Measurements from ENCODE around the gene TCL1B. TPM values are rescaled to one million over a fixed set of nuclear protein-coding genes. Genes with fewer than 3 reads are reported as not detected.

Gene TCL1B
- total and polyA plus RNA-seq, 2 donors (not counting 3 experiments of a cell fraction or from before 2014, with no cell fraction given): not detected

- Histone ChIP-seq H3K9me3 (replicated peaks; ENCODE audit: control insufficient read depth, insufficient read depth, low read length) (no peaks in the 10 kb centered on the region), H3K9me1 (replicated peaks; ENCODE audit: control insufficient read depth, extremely low read depth, insufficient read depth, low read length) (no peaks in the 10 kb centered on the region), H3K4me2 (ENCODE audit: insufficient read depth, low read length) (no peak overlapping the region), H3K27ac (ENCODE audit: insufficient read depth, low read depth, low read length) (no peak overlapping the region), H3K36me3 (ENCODE audit: control insufficient read depth in 2 of 2, extremely low read depth in 1 of 2, insufficient read depth in 2 of 2, low read length in 2 of 2) (no peaks in the 10 kb centered on the region), H3K79me2 (ENCODE audit: control insufficient read depth, insufficient read depth, low read length) (no peaks in the 10 kb centered on the region), H3K4me3 (replicated peaks in 1 of 3; ENCODE audit: insufficient read depth in 1 of 3, low read depth in 1 of 3, low read length in 3 of 3) (no peak overlapping the region), H3K9ac (replicated peaks; ENCODE audit: extremely low read depth, insufficient read depth, low read length) (no peak overlapping the region), H3K27me3 (ENCODE audit: control insufficient read depth in 2 of 2, insufficient read depth in 2 of 2, low read length in 2 of 2) (no peaks in the 10 kb centered on the region), H3K4me1 (ENCODE audit: control insufficient read depth, extremely low read depth, insufficient read depth, low read length) (no peaks in the 10 kb centered on the region), H4K20me1 (replicated peaks; ENCODE audit: control insufficient read depth, extremely low read depth, insufficient read depth, low read length) (no peaks in the 10 kb centered on the region), H2AFZ (ENCODE audit: low read depth, low read length) (no peak overlapping the region)
- intact Hi-C loops (cut with micrococcal nuclease): no loop called here
- DNase-seq (ENCODE audit: low read depth, low spot score) (no peak), FAIRE-seq (no peak)
- TF ChIP-seq FOS (IDR thresholded peaks at IDR 0.05; ENCODE audit: borderline replicate concordance, insufficient read depth, low read length) (no peak), MYC (IDR thresholded peaks at IDR 0.05; ENCODE audit: low read depth, low read length) (no peak), EZH2 (IDR thresholded peaks at IDR 0.05; ENCODE audit: borderline replicate concordance, low read depth, low read length, severe bottlenecking) (no peak), CTCF (IDR thresholded peaks at IDR 0.05; ENCODE audit: extremely low read depth in 1 of 2, insufficient read depth in 1 of 2, low read depth in 1 of 2, low read length in 2 of 2) (no peak), GATA2 (IDR thresholded peaks at IDR 0.05; ENCODE audit: insufficient read depth, insufficient read length, low read depth, low read length) (no peak), JUN (IDR thresholded peaks at IDR 0.05; ENCODE audit: borderline replicate concordance, insufficient read depth, insufficient read length, low read depth) (no peak), POLR2AphosphoS5 (IDR thresholded peaks at IDR 0.05; ENCODE audit: insufficient read depth, low read depth, low read length) (no peak)
- CTCF ChIA-PET: no interaction called here
- BruUV-seq (replicated peaks): no TSS peak
- POLR2A ChIA-PET: no interaction called here
- dilution Hi-C loops (cut with MboI; ENCODE audit: extremely low pct_ligation_motif_present, low sequenced_read_pairs): no loop called here
Observed at GRCh38 chr14:95659293-95659989, 26.8 kb upstream of the TCL1B start.

Data from endothelial cell of umbilical vein (primary cell).